Activated T-cell treated with anti-CD3 and anti-CD28 coated beads for 1 hour (primary cell): ENCODE measurements around the gene KLHL17.
"Not testable (repeated sequence)": the region's sequence is repeated elsewhere in the genome, so short reads cannot be mapped to it uniquely, and the experiment has no call there.

Source experiments
- DNase-seq: peaks from one replicate; pipeline ENCODE4 v3.0.0-alpha.2; 2020; ENCODE audit warnings: low read depth

KLHL17 gene

DNA sequence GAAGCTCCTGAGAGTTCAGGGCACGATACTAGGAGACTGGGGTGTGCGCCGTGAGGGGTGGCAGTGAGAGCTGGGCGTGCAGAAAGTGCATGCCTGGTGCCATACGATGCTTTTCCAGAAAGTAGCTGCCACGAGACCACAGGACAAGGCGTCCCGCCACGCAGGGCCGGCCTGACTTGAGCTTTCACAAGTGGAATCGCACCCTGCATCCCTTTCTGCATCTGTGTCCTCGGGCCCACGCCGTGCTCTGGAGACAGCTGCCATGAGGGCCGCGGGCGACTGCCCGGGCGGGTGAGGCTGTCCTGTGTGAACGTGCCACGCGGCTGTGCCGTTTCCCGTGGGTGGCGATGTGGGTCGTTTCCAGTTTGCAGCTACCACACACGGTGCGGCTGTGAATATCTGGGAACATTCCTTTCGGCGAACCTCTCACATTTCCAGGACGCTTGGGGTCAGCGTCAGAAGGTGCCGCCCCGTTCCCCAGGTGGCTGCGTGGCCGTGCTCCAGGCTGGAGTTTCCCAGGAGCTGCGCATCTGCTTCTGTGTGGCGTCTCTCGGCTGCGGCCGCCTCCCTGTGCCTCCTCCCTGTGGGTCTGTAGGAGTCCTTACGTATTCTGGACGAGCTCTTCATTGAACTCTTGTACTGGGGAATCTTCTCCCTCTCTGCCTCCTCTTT lies 22.5 kb downstream of the KLHL17 start:
- DNase-seq = no peak

DNA sequence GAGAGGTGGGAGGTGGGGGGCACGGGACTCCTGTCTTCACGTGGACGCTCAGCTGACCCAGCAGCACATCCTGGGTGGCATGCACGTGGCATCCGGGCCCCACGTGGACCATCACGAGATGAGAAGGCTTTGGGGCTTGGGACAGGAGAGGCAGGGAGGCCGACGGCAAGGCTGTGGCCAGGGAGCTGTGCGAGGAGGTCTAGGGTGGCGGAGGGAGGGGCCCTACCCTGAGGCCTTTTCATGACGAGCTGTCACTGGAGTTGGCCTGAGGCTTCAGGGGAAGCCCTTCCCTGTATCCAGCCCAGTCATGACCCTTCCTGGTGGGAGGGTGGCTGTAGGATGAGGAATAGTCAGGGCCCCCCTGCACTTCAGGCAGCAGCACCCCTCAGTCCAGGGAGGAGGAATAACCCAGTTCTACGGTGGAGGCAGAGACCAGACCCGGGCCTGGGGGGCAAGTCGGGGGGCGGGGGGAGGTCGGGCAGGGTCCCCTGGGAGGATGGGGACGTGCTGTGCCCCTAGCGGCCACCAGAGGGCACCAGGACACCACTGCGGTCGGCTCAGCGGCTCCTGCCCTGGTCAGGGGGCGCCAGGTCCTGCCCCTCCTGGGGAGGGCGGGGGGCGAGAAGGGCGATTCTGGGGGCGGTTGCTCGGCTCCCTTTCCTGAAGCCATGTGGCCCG lies 23.6 kb downstream of the KLHL17 start:
- peak; percentile 52 for DNase-seq

DNA sequence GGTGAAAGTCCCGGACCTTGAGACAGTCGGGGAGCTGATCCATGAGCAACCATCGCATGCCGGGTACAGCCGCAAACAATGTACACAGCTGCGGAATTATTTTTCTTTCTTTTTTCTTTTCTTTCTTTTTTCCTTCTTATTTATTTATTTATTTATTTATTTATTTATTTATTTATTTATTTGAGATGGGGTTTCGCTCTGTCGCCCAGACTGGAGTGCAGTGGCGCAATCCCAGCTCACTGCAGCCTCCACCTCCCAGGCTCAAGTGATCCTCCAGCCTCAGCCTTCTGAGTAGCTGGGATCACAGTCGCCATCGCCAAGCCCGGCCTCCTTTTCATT lies 24.1 kb downstream of the KLHL17 start:
- no peak for DNase-seq

DNA sequence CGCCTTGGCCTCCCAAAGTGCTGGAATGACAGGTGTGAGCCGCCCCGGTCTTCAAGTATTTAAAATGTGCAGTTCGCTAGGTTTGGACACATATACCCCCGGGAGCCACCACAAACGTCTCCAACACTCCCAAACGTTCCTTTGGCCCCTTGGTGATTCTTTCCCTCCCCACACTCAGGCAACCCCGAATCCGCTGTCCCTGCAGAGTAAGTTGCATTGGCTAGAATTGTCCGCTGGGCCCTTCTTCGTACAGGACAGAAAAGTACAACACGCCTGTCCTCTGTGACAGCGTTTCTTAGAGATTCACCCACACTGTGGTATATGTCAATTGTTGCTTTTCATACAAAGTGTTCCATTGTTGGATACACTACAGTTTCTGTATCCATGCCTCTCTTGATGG lies 24.7 kb downstream of the KLHL17 start:
- no peak for DNase-seq

DNA sequence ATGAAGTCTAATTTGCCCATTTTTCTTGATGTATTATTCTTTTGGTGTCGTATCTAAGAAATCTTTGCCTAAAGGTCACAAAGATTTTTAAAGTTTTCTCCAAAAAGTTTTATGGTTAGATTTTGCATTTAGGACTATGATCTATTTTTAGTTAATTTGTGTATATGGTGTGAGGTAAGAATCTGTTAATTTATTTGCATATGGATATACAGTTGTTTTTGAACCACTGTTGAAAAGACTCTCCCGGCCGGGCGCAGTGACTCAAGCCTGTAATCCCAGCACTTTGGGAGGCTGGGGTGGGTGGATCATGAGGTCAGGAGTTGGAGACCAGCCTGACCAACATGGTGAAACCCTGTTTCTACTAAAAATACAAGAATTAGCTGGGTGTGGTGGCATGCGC lies 27.7 kb downstream of the KLHL17 start:
- not testable (repeated sequence) for DNase-seq

DNA sequence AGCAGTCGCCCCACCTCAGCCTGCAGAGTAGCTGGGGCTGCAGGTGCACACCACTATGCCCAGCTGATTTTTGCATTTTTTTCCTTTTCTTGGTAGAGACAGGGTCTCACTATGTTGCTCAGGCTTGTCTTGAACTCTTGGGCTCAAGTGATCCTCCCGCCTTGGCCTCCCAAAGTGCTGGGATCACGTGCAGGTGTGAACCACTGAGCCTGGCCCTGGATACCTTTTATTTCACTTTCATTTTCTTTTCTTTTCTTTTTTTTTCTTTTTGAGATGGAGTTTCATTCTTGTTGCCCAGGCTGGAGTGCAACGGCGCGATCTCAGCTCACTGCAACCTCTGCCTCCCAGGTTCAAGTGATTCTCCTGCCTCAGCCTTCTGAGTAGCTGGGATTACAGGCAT lies 30.9 kb downstream of the KLHL17 start:
- DNase-seq = not testable (repeated sequence)

DNA sequence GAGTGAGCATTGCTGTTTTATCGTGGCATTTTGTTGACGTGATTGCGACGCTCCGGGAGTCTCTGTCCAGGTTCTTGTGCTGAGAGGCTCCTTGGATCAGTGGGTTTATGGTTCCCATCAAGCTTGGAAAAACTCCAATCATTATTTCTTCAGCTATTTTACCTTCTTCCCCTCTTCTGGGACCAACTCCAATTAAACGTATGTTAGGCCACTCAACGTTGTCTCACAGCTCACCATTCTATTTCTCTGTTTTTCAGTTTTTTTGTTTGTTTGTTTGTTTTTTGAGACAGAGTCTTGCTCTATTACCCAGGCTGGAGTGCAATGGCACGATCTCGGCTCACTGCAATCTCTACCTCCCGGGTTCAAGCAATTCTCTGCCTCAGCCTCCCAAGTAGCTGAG lies 31.5 kb downstream of the KLHL17 start:
- DNase-seq = no peak

DNA sequence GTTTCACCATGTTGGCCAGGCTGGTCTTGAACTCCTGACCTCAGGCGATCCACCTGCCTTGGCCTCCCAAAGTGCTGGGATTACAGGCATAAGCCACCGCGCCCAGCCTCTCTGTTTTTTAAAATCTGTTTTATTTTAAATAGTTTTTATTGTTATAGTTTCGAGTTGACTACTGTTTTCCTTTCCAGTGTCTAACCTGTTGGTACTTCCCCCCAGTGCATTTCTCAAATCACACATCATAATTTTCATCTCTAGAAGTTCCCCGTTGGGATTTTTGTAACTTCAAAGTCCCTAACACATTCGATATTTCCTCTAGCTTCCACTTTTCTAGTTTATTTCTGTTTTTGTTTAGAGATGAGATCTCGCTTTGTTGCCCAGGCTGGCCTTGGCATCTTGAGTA lies 32.0 kb downstream of the KLHL17 start:
- DNase-seq = no peak

DNA sequence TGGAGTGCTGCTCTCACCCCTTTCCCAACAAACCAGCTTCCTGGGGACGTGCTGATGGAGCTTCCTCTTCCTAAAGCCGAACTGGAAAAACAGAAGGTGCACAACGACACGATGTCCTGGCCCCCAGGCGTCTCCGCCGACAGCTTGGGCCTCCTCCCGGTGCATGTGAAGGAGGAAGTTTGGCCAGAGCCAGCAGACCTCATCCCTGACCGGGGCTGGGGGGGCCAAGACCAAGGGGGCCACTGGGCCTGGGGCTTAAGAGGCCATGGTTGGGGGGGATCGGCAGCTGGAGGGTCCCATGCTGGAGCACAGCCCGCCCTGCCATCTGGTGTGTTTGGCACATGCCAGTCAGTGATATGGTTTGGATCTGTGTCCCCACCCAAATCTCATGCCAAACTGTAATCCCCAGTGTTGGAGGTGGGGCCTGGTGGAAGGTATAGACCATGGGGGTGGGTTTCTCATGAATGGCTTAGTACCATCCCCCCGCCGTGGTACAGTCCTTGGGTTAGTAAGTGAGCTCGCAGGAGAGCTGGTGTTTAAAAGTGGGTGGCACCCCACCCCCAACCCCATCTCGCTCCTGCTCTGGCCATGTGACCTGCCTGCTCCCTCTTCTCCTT lies 33.1 kb downstream of the KLHL17 start:
- DNase-seq = no peak

DNA sequence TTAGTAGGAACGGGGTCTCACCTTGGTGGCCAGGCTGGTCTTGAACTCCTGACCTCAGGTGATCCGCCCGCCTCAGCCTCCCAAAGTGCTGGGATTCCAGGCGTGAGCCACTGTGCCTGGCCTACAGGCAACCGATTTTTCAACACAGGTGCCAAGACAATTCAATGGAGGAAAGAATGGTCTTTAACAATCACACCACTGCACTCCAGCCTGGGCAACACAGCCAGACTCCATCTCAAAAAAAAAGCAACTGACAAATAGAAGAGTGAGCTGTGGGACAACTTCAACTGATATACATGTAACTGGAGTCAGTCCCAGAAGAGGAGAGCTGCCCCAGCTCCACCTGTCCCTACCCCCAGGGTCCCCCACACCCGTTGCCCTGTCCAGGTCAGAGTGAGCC lies 34.2 kb downstream of the KLHL17 start:
- DNase-seq = not testable (repeated sequence)

DNA sequence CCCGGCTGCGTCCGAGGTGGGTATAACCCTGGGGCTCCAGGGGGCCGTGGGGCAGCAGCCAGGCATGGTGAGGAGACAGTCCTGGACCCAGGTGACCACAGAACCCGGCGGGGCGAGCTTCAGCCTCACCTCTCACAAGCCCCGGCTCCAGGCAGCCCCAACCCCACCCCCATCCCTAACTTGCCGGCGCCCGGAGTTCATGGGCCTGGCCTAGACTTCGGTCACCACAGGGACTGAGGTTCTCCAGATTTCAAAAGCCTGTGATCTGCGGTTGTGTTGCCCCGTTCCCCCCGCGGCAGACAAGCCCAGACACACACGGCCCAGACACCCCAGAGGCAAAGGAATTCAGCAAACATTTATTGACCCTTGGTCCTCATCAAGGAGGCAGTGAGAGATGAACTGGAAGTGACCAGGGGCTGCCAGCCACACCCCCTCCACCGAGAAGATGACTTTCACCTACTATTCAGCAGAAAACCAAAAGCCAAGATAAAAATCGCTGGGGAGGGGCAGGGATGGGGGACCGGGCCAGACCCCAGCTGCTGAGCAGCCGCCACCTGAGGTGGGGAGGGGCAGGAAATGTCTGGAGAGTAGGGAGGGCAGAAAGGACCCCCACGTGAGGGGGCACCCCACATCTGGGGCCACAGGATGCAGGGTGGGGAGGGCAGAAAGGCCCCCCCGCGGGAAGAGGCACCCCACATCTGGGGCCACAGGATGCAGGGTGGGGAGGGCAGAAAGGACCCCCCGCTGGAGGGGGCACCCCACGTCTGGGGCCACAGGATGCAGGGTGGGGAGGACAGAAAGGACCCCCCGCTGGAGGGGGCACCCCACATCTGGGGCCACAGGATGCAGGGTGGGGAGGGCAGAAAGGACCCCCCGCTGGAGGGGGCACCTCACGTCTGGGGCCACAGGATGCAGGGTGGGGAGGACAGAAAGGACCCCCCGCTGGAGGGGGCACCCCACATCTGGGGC lies 35.6 kb downstream of the KLHL17 start:
- no peak for DNase-seq

DNA sequence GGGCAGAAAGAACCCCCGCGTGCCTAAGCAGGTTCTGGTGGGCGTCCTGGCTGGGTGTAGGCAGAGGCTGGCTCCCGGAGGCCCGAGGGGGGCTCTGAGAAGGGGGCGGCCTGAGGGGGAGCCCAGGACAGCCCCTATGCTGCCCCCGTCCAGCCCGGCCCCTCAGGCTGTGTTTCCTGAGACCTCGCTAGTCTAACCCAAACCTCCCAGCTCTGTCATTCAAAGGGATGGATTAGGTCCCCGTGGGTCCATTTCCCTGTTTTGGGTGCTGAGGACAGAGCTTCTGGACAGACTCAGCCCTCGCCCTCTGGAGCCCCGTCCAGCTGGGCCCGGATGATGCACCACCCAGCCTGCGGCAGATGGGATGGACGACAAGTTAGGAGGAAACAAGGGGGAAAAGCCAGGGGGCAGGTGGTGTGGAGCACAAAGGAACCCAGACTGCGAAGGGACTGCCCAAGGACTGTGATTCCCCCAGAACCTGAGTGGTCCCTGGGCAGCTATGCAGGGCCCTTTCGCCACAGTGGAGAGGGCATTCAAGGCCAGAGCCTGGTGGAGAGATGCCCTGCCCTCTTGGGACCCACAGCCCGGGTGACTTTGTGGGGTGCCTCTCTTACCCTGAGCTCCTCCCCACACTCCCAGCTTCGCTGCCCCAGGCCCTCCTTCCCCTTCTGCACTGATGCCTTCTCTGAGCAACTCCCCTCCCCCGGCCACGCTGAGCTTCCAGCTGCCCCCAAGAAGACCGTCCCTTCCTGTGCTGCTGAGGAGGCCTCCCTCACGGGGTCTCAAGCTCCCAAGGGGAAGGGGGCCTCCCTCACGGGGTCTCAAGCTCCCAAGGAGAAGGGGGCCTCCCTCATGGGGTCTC lies 36.7 kb downstream of the KLHL17 start:
- DNase-seq = no peak

DNA sequence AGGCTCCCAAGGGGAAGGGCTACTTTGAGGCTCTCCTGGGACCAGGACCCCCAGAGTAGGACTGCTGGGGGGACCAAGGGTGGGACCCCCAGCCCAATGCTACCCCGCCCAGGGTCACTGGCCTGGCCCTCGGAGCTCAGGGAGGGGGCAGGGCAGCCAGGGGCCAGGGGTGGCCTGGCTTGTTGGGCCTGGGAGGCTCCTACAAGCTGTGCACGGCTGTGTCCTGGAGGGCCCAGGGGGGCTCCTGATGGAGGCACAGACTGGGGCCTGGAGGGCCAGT lies 37.3 kb downstream of the KLHL17 start:
- no peak for DNase-seq

DNA sequence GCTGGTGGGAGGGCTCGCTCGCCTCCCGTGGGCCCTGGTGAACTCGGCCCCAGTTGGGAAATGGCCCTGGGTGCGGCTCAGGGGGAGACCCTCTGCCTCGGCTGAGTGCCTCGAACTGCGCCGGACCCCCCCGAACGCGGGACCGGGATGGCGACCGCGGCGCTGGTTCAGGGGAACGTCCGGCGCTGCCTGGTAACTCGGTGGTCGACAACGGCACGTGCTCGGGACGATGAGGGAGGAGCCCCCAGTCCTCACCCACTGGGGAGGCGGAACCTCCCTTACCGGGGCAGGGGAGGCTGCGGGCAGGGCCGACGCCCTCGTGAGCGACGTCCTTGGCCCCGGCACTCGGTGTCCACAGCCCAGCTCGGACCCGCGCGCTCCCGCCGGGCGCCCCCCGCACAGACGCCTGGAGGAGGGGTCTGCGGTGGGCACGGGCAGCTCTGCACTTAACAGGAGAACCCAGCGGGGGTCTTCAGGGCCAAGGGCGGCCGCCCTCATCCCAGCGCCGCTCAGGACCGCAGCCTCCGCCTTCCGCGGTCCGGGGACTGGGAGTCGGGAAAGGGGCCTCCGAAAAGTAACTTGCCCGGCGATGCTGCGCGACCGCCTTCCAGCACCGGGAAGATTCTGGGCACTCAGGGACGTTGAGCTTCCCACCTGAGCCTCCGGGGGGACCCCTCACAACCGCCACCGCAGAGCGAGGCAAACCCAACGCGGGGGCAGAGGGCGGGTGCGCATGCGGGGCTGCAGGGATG lies 37.8 kb downstream of the KLHL17 start:
- DNase-seq = no peak

DNA sequence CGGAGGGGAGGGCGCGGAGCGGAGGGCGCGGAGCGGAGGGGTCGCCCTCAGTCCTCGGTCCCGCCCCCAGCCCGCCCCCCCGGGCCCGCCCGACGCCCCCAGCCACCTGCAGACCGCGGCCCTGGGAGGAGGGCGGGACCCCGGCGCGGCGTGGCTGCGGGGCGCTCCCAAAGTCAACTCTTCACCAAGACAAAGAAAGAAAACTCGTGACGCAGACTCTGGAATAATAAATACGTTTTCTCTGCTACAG lies 38.3 kb downstream of the KLHL17 start:
- no peak for DNase-seq

DNA sequence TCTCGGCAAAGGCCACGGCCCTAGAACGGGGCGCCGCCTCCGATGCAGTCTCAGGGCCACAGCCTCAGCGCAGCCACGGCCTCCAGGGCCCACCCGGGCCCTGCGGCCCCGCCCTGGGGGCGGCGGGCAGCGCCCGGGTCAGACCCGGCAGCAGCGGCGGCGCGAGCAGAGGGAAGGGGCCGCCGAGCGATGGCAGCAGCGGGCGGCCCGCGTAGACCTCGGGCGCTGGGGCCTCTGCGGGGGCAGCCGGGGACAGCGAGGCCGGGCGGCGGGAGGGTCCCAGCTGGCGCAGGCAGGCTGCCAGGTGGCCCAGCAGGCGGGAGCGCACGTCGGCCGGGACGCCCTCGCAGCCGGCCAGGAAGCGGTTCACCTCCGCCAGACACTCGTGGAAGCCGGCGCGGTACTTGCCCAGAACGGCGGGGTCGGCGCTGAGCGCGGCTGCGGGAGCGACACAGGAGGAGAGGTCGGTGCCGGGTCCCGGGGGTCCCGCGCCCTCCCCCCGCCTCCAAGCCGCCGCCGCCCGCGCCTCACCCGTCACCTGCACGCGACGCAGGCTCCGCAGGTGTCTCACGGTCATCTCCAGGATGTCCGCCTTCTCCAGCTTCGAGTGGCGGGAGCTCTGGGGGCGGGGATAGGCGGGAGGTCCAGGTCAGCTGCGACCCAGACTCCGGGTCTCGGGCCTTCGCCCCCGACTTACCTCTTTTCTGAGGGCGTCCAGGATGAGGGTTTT lies 38.8 kb downstream of the KLHL17 start:
- no peak for DNase-seq

DNA sequence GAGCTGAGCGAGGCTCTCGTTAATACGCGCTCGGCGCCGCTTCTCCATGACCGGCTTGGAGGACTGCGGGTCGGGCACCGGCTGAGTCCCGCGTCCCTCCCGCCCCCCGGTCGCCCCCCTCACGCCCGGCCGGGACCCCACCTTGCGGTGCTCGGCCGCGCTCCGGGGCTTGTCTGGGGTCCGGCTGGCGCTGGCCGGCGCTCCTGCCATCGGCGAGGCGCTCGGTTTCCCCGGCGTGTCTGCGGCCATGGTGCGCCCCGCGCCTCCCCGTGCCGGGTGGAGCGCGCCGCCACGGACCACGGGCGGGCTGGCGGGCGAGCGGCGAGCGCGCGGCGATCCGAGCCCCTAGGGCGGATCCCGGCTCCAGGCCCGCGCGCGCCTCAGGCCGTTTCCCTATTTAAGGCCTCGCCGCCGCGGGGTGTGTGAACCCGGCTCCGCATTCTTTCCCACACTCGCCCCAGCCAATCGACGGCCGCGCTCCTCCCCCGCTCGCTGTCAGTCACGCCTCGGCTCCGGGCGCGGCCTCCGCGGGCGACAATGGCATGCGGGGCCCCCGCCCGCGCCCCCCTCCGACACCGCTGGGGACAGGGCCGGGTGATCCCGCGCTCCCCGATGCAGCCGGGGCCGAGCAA lies 39.5 kb downstream of the KLHL17 start, which contains the start of gene HES4:
Gene HES4, minus strand, starts transcription at position 373 of the 632 bp plus-strand sequence. Its CDS starts 124 bp downstream, at position 249.
- no peak for DNase-seq

DNA sequence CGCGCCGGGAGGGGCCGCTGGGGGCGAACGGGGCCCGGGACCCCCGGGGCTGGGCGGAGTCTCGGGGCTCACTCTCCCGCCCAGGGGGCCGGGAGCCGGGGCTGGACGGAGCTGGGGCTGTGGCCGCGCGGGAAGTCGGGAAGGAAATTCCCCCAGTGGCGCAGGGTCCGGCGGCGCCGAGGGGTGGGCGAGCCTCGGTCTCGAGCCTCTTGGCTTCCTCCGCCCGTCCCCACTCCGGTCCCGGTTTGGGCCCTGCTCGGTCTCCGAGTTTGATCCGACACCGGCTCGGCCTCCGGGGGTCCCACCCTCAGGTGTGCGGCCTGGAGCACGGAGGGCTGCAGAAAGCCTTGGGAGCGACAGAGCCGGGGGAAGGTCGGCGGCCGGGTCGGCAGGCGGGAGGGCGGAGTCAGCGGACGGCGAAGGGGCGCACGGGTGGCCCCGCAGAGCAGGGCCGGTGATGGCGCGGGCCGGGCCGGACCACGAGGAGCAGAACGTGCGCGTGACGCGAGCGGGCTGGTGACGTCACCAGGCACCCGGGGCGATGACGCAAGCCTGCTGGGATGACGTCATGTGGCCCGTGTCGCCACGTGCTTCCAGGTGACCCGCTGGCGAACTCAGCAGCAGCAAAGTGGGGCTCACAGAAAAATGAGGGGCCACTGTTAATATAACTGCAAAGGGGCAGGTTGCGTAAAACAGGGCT lies 40.1 kb downstream of the KLHL17 start:
- DNase-seq = peak; percentile 49

DNA sequence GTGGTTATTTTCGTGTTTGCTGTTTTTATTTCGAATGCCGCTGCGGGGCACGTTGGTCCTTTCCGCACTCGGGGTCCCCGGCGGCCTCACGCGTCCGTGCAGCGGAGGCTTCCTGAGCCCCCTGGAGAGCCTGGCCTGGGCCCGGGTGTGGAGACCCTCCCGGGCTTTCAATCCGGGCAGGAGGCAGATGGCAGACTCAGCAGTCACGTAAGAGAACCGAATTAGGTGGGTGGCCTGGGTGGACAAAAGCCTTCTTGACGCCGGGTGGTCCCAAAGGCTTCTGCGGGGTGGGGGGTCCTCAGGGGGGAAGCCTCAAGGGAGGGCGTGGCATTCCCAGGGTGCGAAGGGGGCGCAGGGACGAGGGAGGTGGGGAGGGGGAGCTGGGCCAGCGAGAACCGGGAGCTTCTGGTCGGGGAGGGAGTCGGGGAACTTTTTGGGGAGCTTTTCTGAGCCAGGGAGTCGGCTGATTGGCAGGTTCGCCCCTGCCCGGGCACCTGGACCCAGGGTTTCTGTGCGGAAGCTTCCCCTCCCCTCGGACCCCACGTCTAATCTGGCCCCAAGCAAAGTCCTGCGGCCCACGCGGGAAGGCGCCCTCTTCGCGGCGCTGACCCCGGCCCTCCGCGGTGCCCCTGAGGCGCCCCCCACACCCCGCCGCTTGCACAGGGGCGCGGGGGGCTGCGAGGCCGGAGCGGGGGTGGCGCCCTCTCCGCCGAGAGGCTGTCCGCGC lies 40.8 kb downstream of the KLHL17 start:
- no peak for DNase-seq
